Measurements from ENCODE around the gene DEDD. TPM values are rescaled to one million over a fixed set of nuclear protein-coding genes. Genes with fewer than 3 reads are reported as not detected.

DEDD gene
- total RNA-seq, 2 experiments from 2014 or later: 42.4 to 42.7 TPM

GRCh38 chr1:161140755-161141400, 8.4 kb upstream of the DEDD start:
- ChIA-PET CTCF (interaction anchor here (1.1 to 1.7 kb wide), 3 partner anchors 19 to 33 kb away, joined by 3 to 5 read pairs (median 4); partner anchors contain the start of gene PPOX), POLR2A (interaction anchor here (1.0 kb wide), 1 partner anchor 24 kb away, joined by 3 read pairs; no protein-coding TSS in a partner anchor)

DNA sequence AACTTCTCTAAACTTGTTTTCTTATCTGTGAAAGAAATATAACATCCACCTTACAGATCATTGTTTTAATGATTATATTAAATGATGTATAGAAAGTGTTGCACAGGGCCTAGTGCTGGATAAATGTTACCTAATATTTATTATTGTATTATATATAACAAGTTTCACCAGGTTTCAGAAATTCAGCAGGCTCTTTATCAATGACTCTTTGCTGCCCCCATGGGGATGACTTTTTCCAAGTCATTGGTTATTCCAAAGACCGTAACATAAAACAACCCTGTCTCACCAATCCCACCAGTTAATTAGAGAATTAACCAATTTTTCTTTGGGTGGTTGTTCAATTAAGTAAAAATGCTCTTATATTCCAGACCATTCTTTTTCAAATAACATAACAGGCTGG, 7.3 kb upstream of the DEDD start:
- CTCF ChIA-PET: interaction anchor here (1.3 to 1.7 kb wide), 4 partner anchors 12 to 42 kb away, joined by 3 to 5 read pairs (median 5); partner anchors contain the start of gene PPOX
- POLR2A ChIA-PET: no interaction called here

GRCh38 chr1:161138431-161138830, 6.0 kb upstream of the DEDD start:
- POLR2A ChIA-PET: no interaction called here
- CTCF ChIA-PET: interaction anchor here (1.3 to 2.4 kb wide), 3 partner anchors 9 to 141 kb away, joined by 4 to 5 read pairs (median 5); no protein-coding TSS in a partner anchor

DNA sequence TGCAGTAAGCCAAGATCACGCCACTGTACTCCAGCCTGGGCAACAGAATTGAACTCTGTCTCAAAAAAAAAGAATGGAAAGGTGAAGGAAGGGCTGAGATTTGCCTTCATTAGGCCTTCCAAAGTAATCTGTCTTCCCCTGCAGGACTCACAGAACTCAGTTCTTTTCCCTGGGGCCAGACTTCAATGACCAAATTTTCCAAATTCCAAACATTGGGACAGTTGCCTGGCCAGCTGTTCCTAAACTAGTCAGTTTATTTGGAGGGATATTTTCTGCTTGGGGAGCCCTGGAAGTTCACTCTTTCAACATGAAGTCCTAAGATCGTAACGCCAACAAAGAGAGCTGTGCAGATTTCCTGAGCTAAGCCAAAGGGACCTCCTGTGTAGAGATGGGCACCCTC, 5.4 kb upstream of the DEDD start:
- POLR2A ChIA-PET: no interaction called here
- CTCF ChIA-PET: interaction anchor here (1.7 to 2.4 kb wide), 2 partner anchors 9 to 141 kb away, joined by 4 to 5 read pairs; no protein-coding TSS in a partner anchor

- POLR2A ChIA-PET: interaction anchor here (0.6 to 2.6 kb wide), 5 partner anchors 14 to 95 kb away, joined by 3 to 23 read pairs (median 4); partner anchors contain the start of genes ARHGAP30, NIT1, PFDN2 and TSTD1
Measured at GRCh38 chr1:161133220-161133740, 813 bp upstream of the DEDD start.

DNA sequence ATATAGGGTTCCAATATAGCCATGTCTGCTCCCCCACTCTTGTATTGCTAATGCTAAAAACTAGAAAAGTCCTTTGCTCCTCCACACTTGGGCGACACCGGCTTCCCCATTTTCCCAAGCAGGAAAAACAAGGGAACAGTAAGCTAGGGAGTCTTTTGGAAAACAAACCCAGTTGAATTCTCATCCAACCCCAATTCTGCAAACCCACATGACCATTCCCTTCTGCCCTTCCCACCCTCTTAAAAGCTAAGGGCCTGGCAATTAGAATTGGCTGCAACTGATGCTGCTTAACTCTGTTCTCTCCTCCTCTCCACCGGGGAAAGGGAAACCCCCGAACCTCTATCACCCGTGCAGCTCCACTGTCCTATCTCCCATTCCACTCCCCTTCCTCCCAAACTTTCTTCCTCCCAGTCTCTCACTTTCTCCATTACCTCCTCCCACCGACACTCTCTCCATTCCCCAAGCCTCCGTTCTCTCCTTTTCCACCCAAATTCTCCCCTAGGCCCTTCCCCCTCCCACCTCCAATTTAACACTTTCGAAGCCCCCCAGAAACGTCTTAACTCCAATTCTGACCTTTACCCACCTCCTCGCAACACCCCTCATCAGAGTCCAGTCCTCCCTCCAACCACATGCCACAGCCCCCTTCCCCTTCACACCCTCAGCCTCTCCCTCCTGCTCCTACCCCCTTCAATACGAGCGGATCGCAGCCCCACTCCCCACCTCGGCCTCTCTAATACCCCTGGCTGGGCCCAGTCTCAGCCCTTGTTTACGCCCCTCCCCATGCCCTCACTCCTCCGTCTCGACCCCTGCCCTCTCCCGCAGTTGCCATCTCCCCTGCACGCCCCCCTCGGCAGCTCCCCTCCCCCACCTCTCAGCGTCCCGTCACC, 701 bp downstream of the DEDD start:
- CTCF ChIA-PET: interaction anchor here (0.9 to 2.2 kb wide), 6 partner anchors 10 to 352 kb away, joined by 3 to 7 read pairs (median 5); partner anchors contain the start of genes PPOX and USF1
- POLR2A ChIA-PET: interaction anchor here (0.5 to 2.6 kb wide), 4 partner anchors 13 to 102 kb away, joined by 4 to 23 read pairs (median 4); partner anchors contain the start of genes NIT1, PFDN2 and TSTD1

More at GRCh38 chr1:161133220-161133740, 813 bp upstream of the DEDD start:
- CTCF ChIA-PET: interaction anchor here (0.6 to 2.2 kb wide), 10 partner anchors 12 to 353 kb away, joined by 3 to 7 read pairs (median 4); partner anchors contain the start of genes ARHGAP30, PPOX and USF1

GRCh38 chr1:161130266-161130665, 2.2 kb downstream of the DEDD start:
- CTCF ChIA-PET: interaction anchor here (1.6 kb wide), 1 partner anchor 33 kb away, joined by 7 read pairs; no protein-coding TSS in a partner anchor

DNA sequence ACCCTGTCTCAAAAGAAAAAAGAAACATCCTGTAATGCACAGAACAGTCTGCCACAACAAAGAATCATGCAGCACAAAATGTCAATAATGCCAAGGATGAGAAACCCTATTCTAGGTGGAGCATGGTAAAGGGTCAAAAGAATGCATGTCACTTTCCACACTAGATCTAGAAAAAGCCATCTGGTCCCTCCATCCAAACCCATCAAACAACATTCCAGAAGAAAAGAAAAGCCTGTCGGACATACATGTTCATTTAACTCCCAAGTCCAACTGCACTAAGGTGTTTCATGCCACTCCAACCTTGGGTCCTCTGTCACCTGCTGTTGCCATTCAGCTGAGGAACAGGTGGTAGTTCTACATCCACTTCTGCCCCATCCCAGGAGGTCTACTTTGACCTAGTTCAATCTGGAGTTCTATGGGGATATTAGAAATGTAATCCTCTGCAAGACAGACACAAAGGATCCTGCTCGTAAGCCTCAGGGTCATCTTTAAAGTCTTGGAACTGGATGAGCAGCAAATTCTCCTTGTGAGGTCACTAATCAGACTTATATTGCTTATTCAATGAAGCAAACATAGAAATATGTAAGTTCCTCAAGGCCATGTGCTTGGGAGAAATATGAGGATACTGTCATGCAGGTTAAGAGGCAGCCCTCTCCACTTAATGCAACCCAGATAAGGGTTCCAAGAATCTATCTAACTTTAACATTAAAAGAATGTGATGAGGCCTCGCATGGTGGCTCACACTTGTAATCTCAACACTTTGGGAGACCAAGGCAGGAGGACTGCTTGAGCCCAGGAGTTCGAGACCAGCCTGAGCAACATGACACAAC, 3.7 kb downstream of the DEDD start:
- POLR2A ChIA-PET: interaction anchor here (1.0 kb wide), 1 partner anchor 11 kb away, joined by 3 read pairs; the partner anchor contains the start of genes NIT1 and PFDN2
- CTCF ChIA-PET: interaction anchor here (0.6 kb wide), 1 partner anchor 13 kb away, joined by 4 read pairs; no protein-coding TSS in a partner anchor

More at GRCh38 chr1:161130266-161130665, 2.2 kb downstream of the DEDD start:
- POLR2A ChIA-PET: interaction anchor here (0.6 kb wide), 1 partner anchor 36 kb away, joined by 3 read pairs; the partner anchor contains the start of gene PPOX

GRCh38 chr1:161127649-161128048, 4.8 kb downstream of the DEDD start:
- POLR2A ChIA-PET: interaction anchor here (0.5 kb wide), 2 partner anchors 18 to 98 kb away, joined by 3 to 4 read pairs; partner anchors contain the start of gene TOMM40L
- CTCF ChIA-PET: interaction anchor here (0.9 to 1.4 kb wide), 3 partner anchors 11 to 66 kb away, joined by 3 to 5 read pairs (median 3); no protein-coding TSS in a partner anchor

GRCh38 chr1:161122967-161123366, 9.5 kb downstream of the DEDD start:
- POLR2A ChIA-PET: no interaction called here
- CTCF ChIA-PET: interaction anchor here (1.2 kb wide), 1 partner anchor 17 kb away, joined by 3 read pairs; no protein-coding TSS in a partner anchor

- CTCF ChIA-PET: interaction anchor here (0.7 to 1.8 kb wide), 4 partner anchors 10 to 49 kb away, joined by 3 to 7 read pairs (median 4); partner anchors contain the start of gene DEDD
- POLR2A ChIA-PET: no interaction called here
Measured at GRCh38 chr1:161121834-161122233, 10.6 kb downstream of the DEDD start.

DNA sequence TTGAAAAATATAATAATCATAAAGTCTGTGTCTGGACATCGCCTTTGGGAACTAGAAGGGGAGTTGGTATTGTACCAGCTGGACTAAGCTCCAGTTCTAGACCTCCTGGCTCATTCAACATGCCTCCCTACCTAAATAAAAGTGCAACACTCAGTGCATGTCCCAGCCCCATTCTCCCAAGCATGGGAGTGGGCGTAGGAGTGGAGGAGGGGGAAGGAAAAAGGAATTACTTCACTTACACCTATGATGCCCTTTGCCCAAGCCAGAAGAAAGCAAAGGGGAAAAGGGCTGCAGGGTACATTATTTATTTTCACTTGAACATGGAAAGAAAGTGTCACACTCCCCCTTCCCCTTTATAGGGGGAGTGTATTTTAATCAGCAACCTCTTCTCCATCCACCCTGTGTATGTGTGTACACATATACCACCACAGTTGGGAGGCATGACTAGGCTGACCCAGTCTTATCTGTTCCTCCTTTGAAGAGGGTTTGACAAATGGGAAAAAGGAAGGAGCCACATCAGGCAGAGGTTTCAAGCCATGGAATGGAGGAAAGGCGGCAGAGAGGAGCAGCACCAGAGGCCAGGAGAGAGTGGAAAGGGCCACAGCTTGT, 11.3 kb downstream of the DEDD start:
- ChIA-PET POLR2A (no interaction called here), CTCF (interaction anchor here (0.7 to 1.8 kb wide), 3 partner anchors 11 to 49 kb away, joined by 4 to 7 read pairs (median 4); partner anchors contain the start of gene DEDD)

GRCh38 chr1:161119092-161119903, 13.2 kb downstream of the DEDD start:
- CTCF ChIA-PET: no interaction called here
- POLR2A ChIA-PET: interaction anchor here (0.6 to 3.3 kb wide), 2 partner anchors 13 kb away, joined by 4 to 23 read pairs; partner anchors contain the start of gene DEDD

DNA sequence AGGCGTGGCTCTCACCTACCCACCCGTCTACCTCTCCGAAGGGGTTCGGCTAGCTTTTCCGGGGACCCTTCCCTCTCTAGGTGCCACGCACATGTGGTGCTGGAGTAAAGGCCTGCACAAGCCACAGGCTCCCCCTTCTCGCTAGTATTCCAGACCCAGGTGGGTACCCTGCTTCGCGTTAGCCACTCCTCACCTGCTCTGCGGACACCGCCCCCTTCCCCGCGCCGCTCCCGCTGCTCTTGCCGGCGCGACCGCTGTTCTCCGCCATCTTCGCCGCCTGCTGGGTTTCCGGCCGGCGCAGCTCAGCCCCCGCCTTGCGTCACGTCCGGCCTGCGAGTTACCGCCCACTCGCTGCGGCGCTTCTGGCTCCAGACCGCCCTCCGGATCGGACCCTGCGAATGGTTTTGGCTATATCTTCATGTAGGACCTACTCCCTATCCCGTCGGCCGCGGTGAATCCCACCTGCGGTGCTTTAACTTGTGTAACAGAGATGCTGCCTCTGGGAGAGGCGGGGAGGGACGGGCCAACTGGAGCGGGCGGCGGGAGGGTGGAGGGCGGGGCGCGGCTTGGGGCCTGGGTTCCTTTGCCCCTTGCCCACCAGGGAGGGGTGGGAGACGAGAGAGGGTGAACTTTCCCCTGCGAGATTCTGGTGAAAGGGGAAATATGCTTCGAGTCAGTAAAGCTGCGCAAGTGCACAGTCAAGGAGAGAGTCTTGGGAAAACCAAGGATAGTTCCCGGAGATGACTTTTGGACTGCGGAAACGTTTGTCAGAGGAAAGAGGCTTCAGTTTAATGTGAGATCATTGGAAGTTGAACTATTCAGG, 14.5 kb downstream of the DEDD start, which contains the start of the genes NIT1 and PFDN2:
Gene NIT1 (plus strand): TSS at position 347 of the 823 bp plus-strand sequence. CDS start 72 bp downstream, at position 419.
Gene PFDN2 (minus strand): TSS at position 279 of the 823 bp plus-strand sequence. CDS start 11 bp downstream, at position 268.
- ChIA-PET CTCF (interaction anchor here (0.9 to 1.9 kb wide), 4 partner anchors 13 to 76 kb away, joined by 3 to 10 read pairs (median 4); partner anchors contain the start of genes ARHGAP30 and PPOX), POLR2A (interaction anchor here (0.8 to 3.3 kb wide), 10 partner anchors 11 to 188 kb away, joined by 3 to 23 read pairs (median 4); partner anchors contain the start of genes ARHGAP30, DEDD, PPOX and UFC1)

DNA sequence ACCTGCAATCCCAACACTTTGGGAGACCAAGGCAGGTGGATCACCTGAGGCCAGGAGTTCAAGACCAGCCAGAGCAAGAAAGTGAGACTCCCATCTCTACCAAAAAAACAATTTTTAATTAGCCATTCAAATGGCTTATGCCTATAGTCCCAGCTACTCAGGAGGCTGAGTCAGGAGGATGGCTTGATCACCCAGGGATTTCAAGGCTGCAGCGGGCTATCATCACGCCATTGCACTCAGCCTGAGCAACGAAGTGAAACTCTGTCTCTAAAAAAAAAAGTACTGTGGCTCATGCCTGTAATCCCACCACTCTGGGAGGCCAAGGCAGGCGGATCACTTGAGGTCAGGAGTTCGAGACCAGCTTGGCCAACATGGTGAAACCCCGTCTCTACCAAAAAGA, 16.5 kb downstream of the DEDD start:
- POLR2A ChIA-PET: interaction anchor here (3.3 kb wide), 1 partner anchor 16 kb away, joined by 23 read pairs; the partner anchor contains the start of gene DEDD
- CTCF ChIA-PET: interaction anchor here (1.5 kb wide), 1 partner anchor 17 kb away, joined by 5 read pairs; the partner anchor contains the start of gene DEDD

Measured in activated CD8-positive, alpha-beta memory T cell treated with anti-CD3 and anti-CD28 coated beads for 36 hours (primary cell).